GM12878 (cell line): ENCODE results near the gene RPS6KL1. TPM values are rescaled to one million over a fixed set of nuclear protein-coding genes. Genes with fewer than 3 reads are reported as not detected.

ENCODE experiments used
- ATAC-seq: fragments of 200-7000 bp; cut with Tn5 transposase; 3 replicates; pipeline ENCODE4 v1.9.1; 2020; ENCODE audit warnings: mild to moderate bottlenecking, moderate library complexity
- BruUV-seq: library from RNA; stranded (reverse); fragments of 400-500 nt; replicated peaks from 2 replicates; lab custom pipeline; 2021; lab: Mats Ljungman, UMichigan
- CTCF ChIA-PET: fragments of 300-600 bp; sonication (Branson Sonifier 250); formaldehyde crosslinking; extraction: SDS; loops from one replicate; lab custom pipeline; 2021; ENCODE audit warnings: inconsistent platforms; lab: Yijun Ruan, JAX
- POLR2A ChIA-PET: fragments of 350-600 bp; formaldehyde crosslinking; extraction: SDS; loops from one replicate; lab custom pipeline; 2021; ENCODE audit warnings: inconsistent platforms; lab: Charles Lee
- RAD21 ChIA-PET: fragments of 300-600 bp; sonication (Branson Sonifier 250); formaldehyde crosslinking; loops from one replicate; lab custom pipeline; 2023; ENCODE audit warnings: antibody characterized with exemption; ENCODE audit not compliant: unreplicated experiment; lab: Charles Lee
- SMC1A ChIA-PET: fragments of 300-600 bp; sonication (Branson Sonifier 250); formaldehyde crosslinking; loops from one replicate; lab custom pipeline; 2023; ENCODE audit not compliant: unreplicated experiment, uncharacterized antibody; lab: Charles Lee
- DNase-seq: peaks from one replicate; pipeline ENCODE4 v3.0.0-alpha.2; 2011; ENCODE audit warnings: low read depth, low spot score
- FAIRE-seq: peaks from 3 replicates; lab custom pipeline; 2011; peaks lifted over from hg19 to GRCh38; lab: Jason Lieb, UNC
- H2AFZ ChIP-seq: 2 replicates; pipeline ENCODE4 v1.6.0; 2011; ENCODE audit warnings: low read depth, low read length, control low read depth; ENCODE audit not compliant: control insufficient read depth
- H3K27ac ChIP-seq: 2 replicates; pipeline ENCODE4 v1.5.1; 2011; ENCODE audit warnings: control low read depth; ENCODE audit not compliant: control insufficient read depth, insufficient read depth
- H3K27me3 ChIP-seq, 2 experiments: replicated peaks in 1 of 2; 2 replicates each; pipeline versions ENCODE4 v1.6.0 to v1.6.1; 2011; ENCODE audit warnings: low read length in 1 of 2; ENCODE audit not compliant: control insufficient read depth in 2 of 2, insufficient read depth in 2 of 2
- H3K36me3 ChIP-seq, 2 experiments: 2 replicates each; pipeline ENCODE4 v1.5.1; 2011; ENCODE audit warnings: low read length in 1 of 2; ENCODE audit not compliant: control insufficient read depth in 2 of 2, insufficient read depth in 2 of 2
- H3K4me1 ChIP-seq: 2 replicates; pipeline ENCODE4 v1.6.1; 2011; ENCODE audit warnings: mild to moderate bottlenecking, low read length, moderate library complexity, mixed read lengths; ENCODE audit not compliant: control insufficient read depth, insufficient read depth
- H3K4me2 ChIP-seq: 2 replicates; pipeline ENCODE4 v1.6.0; 2011; ENCODE audit warnings: control low read depth; ENCODE audit not compliant: control insufficient read depth, insufficient read depth
- H3K4me3 ChIP-seq: fragments of 200-600 bp; sonication (generic); 2 replicates; pipeline ENCODE4 v1.5.1; 2016
- H3K79me2 ChIP-seq: 2 replicates; pipeline ENCODE4 v1.6.0; 2011; ENCODE audit warnings: low read length; ENCODE audit not compliant: control insufficient read depth, insufficient read depth
- H3K9ac ChIP-seq: 2 replicates; pipeline ENCODE4 v1.8.0; 2011; ENCODE audit warnings: low read length, control low read depth, mixed read lengths; ENCODE audit not compliant: control insufficient read depth, insufficient read depth
- H3K9me3 ChIP-seq: replicated peaks from 3 replicates; pipeline ENCODE4 v1.5.1; 2011; ENCODE audit warnings: mild to moderate bottlenecking, low read length; ENCODE audit not compliant: control insufficient read depth, insufficient read depth
- H4K20me1 ChIP-seq: 2 replicates; pipeline ENCODE4 v1.6.0; 2011; ENCODE audit not compliant: control insufficient read depth, insufficient read depth
- BCL11A ChIP-seq: IDR thresholded peaks from 2 replicates; pipeline ENCODE4 v1.6.1; 2011; ENCODE audit warnings: low read depth, low read length
- CTCF ChIP-seq, 3 experiments: IDR thresholded peaks in 2 of 3; conservative IDR thresholded peaks in 1 of 3; 2 replicates each; pipeline ENCODE4 v1.5.1; 2011; ENCODE audit warnings: low read depth in 3 of 3, low read length in 3 of 3, mild to moderate bottlenecking in 3 of 3, control low read depth in 2 of 3, moderate library complexity in 2 of 3, inconsistent platforms in 1 of 3, mixed read lengths in 1 of 3; ENCODE audit not compliant: control insufficient read depth in 2 of 3, insufficient read depth in 1 of 3; ENCODE audit errors: extremely low read depth in 1 of 3
- EZH2 ChIP-seq: IDR thresholded peaks from 2 replicates; pipeline ENCODE4 v1.6.1; 2012; ENCODE audit warnings: low read depth, mild to moderate bottlenecking, control low read depth, inconsistent platforms, low read length, borderline replicate concordance; ENCODE audit not compliant: control insufficient read depth
- MXI1 ChIP-seq: fragments of 150-350 bp; IDR thresholded peaks from 2 replicates; pipeline ENCODE4 v1.6.1; 2011; ENCODE audit warnings: low read depth, mild to moderate bottlenecking, inconsistent platforms, low read length, improper control_type of control experiment
- RUNX3 ChIP-seq: IDR thresholded peaks from 2 replicates; pipeline ENCODE4 v1.6.1; 2012; ENCODE audit warnings: low read length, inconsistent platforms
- SIN3A ChIP-seq: IDR thresholded peaks from 2 replicates; pipeline ENCODE4 v1.6.1; 2012; ENCODE audit warnings: low read depth, low read length, improper control_type of control experiment
- ZBED1 ChIP-seq: IDR thresholded peaks from 2 replicates; pipeline ENCODE4 v1.6.1; 2016; ENCODE audit warnings: borderline replicate concordance
- WGBS: methylation state at CpG from one replicate; pipeline ENCODE4 v1.1.6; 2016; ENCODE audit warnings: low lambda C conversion rate; ENCODE audit not compliant: insufficient replicate concordance, insufficient coverage; ENCODE audit errors: missing lambda C conversion rate; 5-methylcytosine and 5-hydroxymethylcytosine counted together
- in situ Hi-C: fragments of 300-500 bp; cut with MboI; formaldehyde crosslinking; loops from 9 replicates; pipeline ENCODE4 v1.14.3; 2018; ENCODE audit warnings: mixed read lengths
- intact Hi-C: fragments of 100-400 bp; cut with micrococcal nuclease; formaldehyde crosslinking; loops from one replicate; pipeline ENCODE4 v1.14.2; 2022; ENCODE audit not compliant: unreplicated experiment
- polyA plus RNA-seq, 11 experiments: library from polyadenylated mRNA; depleted of rRNA in 4 of 11; unstranded in 6 of 11; stranded (reverse) in 5 of 11; fragments of >200 nt; fragmentation: Nextera tagmentation in 4 of 11; fragmentation: Illumina TruSeq in 1 of 11; extraction: Ambion mirVana in 4 of 11; extraction: Trizol in 1 of 11; gene quantifications; 1 replicate in 1 of 11; 2 replicates in 10 of 11; pipeline versions ENCODE4 v1.2.1 to v1.2.3, GENCODE V29; 2011 to 2016; ENCODE audit warnings: inconsistent platforms in 2 of 11, missing spikeins in 2 of 11, low read depth in 1 of 11
- total RNA-seq, 4 experiments: library from RNA; depleted of rRNA in 3 of 4; stranded (reverse); fragments of >200 nt in 3 of 4; fragmentation: Illumina TruSeq in 1 of 4; extraction: Trizol in 1 of 4; gene quantifications; 2 replicates each; pipeline versions ENCODE4 v1.2.1 to v1.2.3, GENCODE V29; 2013 to 2021
- TF ChIP-seq, protein P1 (sequence below): IDR thresholded peaks from 2 replicates; pipeline ENCODE4 v1.6.1; 2012; ENCODE audit warnings: low read length, inconsistent platforms
- TF ChIP-seq, protein P2 (sequence below): fragments of 450-650 bp; IDR thresholded peaks from 2 replicates; pipeline ENCODE4 v1.6.1; 2018; ENCODE audit warnings: mild to moderate bottlenecking, low read depth, moderate library complexity; ENCODE audit not compliant: partially characterized antibody
- TF ChIP-seq, protein P3 (sequence below): IDR thresholded peaks from 2 replicates; pipeline ENCODE4 v1.6.1; 2012; ENCODE audit warnings: low read depth, low read length, improper control_type of control experiment
- TF ChIP-seq, protein P4 (sequence below): fragments of 450-650 bp; formaldehyde crosslinking; IDR thresholded peaks from 2 replicates; pipeline ENCODE4 v1.4.0; 2020; ENCODE audit warnings: mild to moderate bottlenecking, moderate library complexity

The RPS6KL1 gene
- total and polyA plus RNA-seq, 10 of the 15 experiments (the other 5 are each of a cell fraction or from before 2014, with no cell fraction given) = 0.04 to 4.2 (median 2.0) TPM

GRCh38 chr14:74965486-74966153, 42.6 kb upstream of the RPS6KL1 start:
- CTCF ChIA-PET = interaction anchor here (0.8 to 8.6 kb wide), 4 partner anchors 19 to 125 kb away, joined by 3 to 61 read pairs (median 4); no protein-coding TSS in a partner anchor
- ATAC-seq = no peak
- POLR2A ChIA-PET = no interaction called here
- Histone ChIP-seq H3K4me1 (peaks cover 14% of the 10 kb centered on the region), H3K4me2 (no peak overlapping the region), H3K27me3 (no peaks in the 10 kb centered on the region), H4K20me1 (no peaks in the 10 kb centered on the region), H3K79me2 (no peaks in the 10 kb centered on the region), H3K9ac (no peak overlapping the region), H3K27ac (no peak overlapping the region), H3K9me3 (no peaks in the 10 kb centered on the region), H2AFZ (no peak overlapping the region), H3K36me3 (no peaks in the 10 kb centered on the region), H3K4me3 (no peak overlapping the region)
- RAD21 ChIA-PET = interaction anchor here (0.8 kb wide), 1 partner anchor 16 kb away, joined by 3 read pairs; no protein-coding TSS in a partner anchor
- intact Hi-C loops (no loop called here), in situ Hi-C loops (no loop called here)
- SMC1A ChIA-PET = interaction anchor here (1.0 kb wide), 1 partner anchor 18 kb away, joined by 3 read pairs; no protein-coding TSS in a partner anchor
- no TSS peak for BruUV-seq
- no peak for FAIRE-seq
- no peak for DNase-seq
- 20% methylated on average over 5 of the region's 5 CpGs for WGBS
- TF ChIP-seq CTCF (IDR thresholded peaks at IDR 0.05 in 2 of 3, conservative IDR thresholded peaks at IDR 0.05 in 1 of 3; ENCODE audit: control insufficient read depth in 2 of 3, extremely low read depth in 1 of 3, insufficient read depth in 1 of 3, low read depth in 3 of 3, low read length in 3 of 3) (no peak), BCL11A (no peak), SIN3A (no peak), MXI1 (no peak), EZH2 (no peak), ZBED1 (no peak), RUNX3 (no peak)
- TF ChIP-seq, protein P1, sequence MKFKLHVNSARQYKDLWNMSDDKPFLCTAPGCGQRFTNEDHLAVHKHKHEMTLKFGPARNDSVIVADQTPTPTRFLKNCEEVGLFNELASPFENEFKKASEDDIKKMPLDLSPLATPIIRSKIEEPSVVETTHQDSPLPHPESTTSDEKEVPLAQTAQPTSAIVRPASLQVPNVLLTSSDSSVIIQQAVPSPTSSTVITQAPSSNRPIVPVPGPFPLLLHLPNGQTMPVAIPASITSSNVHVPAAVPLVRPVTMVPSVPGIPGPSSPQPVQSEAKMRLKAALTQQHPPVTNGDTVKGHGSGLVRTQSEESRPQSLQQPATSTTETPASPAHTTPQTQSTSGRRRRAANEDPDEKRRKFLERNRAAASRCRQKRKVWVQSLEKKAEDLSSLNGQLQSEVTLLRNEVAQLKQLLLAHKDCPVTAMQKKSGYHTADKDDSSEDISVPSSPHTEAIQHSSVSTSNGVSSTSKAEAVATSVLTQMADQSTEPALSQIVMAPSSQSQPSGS = no peak
- TF ChIP-seq, protein P2, sequence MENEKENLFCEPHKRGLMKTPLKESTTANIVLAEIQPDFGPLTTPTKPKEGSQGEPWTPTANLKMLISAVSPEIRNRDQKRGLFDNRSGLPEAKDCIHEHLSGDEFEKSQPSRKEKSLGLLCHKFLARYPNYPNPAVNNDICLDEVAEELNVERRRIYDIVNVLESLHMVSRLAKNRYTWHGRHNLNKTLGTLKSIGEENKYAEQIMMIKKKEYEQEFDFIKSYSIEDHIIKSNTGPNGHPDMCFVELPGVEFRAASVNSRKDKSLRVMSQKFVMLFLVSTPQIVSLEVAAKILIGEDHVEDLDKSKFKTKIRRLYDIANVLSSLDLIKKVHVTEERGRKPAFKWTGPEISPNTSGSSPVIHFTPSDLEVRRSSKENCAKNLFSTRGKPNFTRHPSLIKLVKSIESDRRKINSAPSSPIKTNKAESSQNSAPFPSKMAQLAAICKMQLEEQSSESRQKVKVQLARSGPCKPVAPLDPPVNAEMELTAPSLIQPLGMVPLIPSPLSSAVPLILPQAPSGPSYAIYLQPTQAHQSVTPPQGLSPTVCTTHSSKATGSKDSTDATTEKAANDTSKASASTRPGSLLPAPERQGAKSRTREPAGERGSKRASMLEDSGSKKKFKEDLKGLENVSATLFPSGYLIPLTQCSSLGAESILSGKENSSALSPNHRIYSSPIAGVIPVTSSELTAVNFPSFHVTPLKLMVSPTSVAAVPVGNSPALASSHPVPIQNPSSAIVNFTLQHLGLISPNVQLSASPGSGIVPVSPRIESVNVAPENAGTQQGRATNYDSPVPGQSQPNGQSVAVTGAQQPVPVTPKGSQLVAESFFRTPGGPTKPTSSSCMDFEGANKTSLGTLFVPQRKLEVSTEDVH = no peak
- TF ChIP-seq, protein P3, sequence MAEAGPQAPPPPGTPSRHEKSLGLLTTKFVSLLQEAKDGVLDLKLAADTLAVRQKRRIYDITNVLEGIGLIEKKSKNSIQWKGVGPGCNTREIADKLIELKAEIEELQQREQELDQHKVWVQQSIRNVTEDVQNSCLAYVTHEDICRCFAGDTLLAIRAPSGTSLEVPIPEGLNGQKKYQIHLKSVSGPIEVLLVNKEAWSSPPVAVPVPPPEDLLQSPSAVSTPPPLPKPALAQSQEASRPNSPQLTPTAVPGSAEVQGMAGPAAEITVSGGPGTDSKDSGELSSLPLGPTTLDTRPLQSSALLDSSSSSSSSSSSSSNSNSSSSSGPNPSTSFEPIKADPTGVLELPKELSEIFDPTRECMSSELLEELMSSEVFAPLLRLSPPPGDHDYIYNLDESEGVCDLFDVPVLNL = no peak
- TF ChIP-seq, protein P4, sequence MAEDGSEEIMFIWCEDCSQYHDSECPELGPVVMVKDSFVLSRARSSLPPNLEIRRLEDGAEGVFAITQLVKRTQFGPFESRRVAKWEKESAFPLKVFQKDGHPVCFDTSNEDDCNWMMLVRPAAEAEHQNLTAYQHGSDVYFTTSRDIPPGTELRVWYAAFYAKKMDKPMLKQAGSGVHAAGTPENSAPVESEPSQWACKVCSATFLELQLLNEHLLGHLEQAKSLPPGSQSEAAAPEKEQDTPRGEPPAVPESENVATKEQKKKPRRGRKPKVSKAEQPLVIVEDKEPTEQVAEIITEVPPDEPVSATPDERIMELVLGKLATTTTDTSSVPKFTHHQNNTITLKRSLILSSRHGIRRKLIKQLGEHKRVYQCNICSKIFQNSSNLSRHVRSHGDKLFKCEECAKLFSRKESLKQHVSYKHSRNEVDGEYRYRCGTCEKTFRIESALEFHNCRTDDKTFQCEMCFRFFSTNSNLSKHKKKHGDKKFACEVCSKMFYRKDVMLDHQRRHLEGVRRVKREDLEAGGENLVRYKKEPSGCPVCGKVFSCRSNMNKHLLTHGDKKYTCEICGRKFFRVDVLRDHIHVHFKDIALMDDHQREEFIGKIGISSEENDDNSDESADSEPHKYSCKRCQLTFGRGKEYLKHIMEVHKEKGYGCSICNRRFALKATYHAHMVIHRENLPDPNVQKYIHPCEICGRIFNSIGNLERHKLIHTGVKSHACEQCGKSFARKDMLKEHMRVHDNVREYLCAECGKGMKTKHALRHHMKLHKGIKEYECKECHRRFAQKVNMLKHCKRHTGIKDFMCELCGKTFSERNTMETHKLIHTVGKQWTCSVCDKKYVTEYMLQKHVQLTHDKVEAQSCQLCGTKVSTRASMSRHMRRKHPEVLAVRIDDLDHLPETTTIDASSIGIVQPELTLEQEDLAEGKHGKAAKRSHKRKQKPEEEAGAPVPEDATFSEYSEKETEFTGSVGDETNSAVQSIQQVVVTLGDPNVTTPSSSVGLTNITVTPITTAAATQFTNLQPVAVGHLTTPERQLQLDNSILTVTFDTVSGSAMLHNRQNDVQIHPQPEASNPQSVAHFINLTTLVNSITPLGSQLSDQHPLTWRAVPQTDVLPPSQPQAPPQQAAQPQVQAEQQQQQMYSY (CRISPR knock-in tag) = no peak
